ENCODE results near the gene PRODH. TPM values are rescaled to one million over a fixed set of nuclear protein-coding genes. Genes with fewer than 3 reads are reported as not detected.

Gene PRODH, protein sequence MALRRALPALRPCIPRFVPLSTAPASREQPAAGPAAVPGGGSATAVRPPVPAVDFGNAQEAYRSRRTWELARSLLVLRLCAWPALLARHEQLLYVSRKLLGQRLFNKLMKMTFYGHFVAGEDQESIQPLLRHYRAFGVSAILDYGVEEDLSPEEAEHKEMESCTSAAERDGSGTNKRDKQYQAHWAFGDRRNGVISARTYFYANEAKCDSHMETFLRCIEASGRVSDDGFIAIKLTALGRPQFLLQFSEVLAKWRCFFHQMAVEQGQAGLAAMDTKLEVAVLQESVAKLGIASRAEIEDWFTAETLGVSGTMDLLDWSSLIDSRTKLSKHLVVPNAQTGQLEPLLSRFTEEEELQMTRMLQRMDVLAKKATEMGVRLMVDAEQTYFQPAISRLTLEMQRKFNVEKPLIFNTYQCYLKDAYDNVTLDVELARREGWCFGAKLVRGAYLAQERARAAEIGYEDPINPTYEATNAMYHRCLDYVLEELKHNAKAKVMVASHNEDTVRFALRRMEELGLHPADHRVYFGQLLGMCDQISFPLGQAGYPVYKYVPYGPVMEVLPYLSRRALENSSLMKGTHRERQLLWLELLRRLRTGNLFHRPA
- 0.08 TPM for polyA plus RNA-seq (2012; ENCODE audit: missing spikeins)

GRCh38 chr22:18935889-18936529, at the start of gene PRODH:
TSS of gene PRODH (minus strand) at chr22:18936293. CDS start at chr22:18936287, 6 bp downstream.
- FAIRE-seq (no peak), DNase-seq (ENCODE audit: insufficient read length) (no peak)
- TF ChIP-seq POLR2A (IDR thresholded peaks at IDR 0.05; ENCODE audit: low read depth, low read length) (no peak), TAF1 (IDR thresholded peaks at IDR 0.05; ENCODE audit: borderline replicate concordance, low read depth, low read length) (no peak), POLR2AphosphoS5 (IDR thresholded peaks at IDR 0.05; ENCODE audit: low read depth, low read length) (no peak)

DNA sequence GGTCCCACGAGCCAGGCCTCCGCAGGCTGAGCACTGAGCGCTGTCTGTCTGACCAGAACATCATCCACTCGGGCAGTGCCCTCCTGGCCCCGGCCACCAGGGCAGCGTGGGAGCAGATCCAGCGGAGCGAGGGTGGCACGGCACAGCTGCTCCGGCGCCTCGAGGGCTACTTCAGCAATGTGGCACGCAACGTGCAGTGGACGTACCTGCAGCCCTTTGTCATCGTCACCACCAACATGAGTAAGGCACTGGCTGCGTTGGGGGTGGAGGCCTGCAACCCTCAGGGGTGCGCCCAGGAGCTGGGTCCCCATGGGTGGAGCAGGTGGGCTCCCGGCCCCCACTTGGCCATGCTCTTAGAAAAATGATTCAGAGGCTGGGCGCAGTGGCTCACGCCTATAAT, 49.7 kb upstream of the PRODH start:
- DNase-seq (ENCODE audit: insufficient read length) = no peak
- no peak for FAIRE-seq
- TF ChIP-seq POLR2A (IDR thresholded peaks at IDR 0.05; ENCODE audit: low read depth, low read length) (no peak), TAF1 (IDR thresholded peaks at IDR 0.05; ENCODE audit: borderline replicate concordance, low read depth, low read length) (no peak), POLR2AphosphoS5 (IDR thresholded peaks at IDR 0.05; ENCODE audit: low read depth, low read length) (no peak)

DNA sequence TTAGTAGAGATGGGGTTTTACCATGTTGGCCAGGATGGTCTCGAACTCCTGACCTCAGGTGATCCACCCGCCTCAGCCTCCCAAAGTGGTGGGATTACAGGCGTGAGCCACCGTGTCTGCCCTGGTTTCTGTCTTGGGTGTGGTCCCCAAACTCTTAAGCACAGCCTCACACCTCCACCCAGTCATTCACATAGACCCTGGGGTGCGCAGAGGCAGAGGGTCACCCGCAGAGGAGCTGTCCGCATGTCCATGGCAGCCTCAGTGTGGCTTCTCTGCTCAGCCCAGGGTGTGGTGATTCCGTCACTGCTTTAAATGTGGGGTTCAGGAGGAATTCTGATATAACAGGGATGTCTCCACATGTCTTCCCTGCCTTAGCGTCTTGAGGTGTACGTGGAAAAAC, 48.5 kb upstream of the PRODH start:
- FAIRE-seq (no peak), DNase-seq (ENCODE audit: insufficient read length) (no peak)
- TF ChIP-seq POLR2AphosphoS5 (IDR thresholded peaks at IDR 0.05; ENCODE audit: low read depth, low read length) (no peak), TAF1 (IDR thresholded peaks at IDR 0.05; ENCODE audit: borderline replicate concordance, low read depth, low read length) (no peak), POLR2A (IDR thresholded peaks at IDR 0.05; ENCODE audit: low read depth, low read length) (no peak)

DNA sequence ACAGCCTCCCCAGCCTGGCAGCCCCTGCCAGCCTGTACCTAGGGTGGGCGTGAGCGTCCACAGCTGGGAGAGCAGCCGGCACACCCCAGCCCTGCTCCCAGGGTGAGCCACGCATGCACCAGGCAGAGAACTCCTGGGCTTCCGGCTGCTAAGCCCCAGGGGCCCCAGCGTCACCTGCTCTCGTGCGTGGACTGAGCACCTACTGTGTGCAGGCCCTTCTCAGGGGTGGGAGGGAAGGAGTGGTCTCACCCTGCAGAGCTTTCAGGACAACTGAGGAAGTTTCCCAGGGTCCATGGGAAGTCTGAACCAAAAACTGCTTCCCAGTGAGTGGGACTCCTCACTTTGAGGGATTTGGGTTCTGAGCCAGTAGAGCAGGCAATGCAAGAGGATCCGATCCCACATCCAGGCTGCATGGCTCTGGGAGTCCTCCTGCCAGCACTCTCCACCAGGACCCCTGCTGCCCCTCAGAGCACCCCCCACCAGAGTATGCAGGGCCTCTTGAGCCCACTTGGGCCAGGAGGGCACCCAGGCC, 47.1 kb upstream of the PRODH start:
- no peak for DNase-seq (ENCODE audit: insufficient read length)
- no peak for FAIRE-seq
- no peak for TF ChIP-seq POLR2AphosphoS5 (IDR thresholded peaks at IDR 0.05; ENCODE audit: low read depth, low read length)
- TF ChIP-seq TAF1 (IDR thresholded peaks at IDR 0.05; ENCODE audit: borderline replicate concordance, low read depth, low read length) = no peak
- no peak for TF ChIP-seq POLR2A (IDR thresholded peaks at IDR 0.05; ENCODE audit: low read depth, low read length)

GRCh38 chr22:18980829-18981228, 44.7 kb upstream of the PRODH start:
- DNase-seq (ENCODE audit: insufficient read length) = no peak
- TF ChIP-seq TAF1 (IDR thresholded peaks at IDR 0.05; ENCODE audit: borderline replicate concordance, low read depth, low read length) (no peak), POLR2AphosphoS5 (IDR thresholded peaks at IDR 0.05; ENCODE audit: low read depth, low read length) (no peak), POLR2A (IDR thresholded peaks at IDR 0.05; ENCODE audit: low read depth, low read length) (no peak)
- FAIRE-seq = no peak

GRCh38 chr22:18979957-18980356, 43.9 kb upstream of the PRODH start:
- FAIRE-seq (no peak), DNase-seq (ENCODE audit: insufficient read length) (no peak)
- TF ChIP-seq POLR2AphosphoS5 (IDR thresholded peaks at IDR 0.05; ENCODE audit: low read depth, low read length) (no peak), TAF1 (IDR thresholded peaks at IDR 0.05; ENCODE audit: borderline replicate concordance, low read depth, low read length) (no peak), POLR2A (IDR thresholded peaks at IDR 0.05; ENCODE audit: low read depth, low read length) (no peak)

DNA sequence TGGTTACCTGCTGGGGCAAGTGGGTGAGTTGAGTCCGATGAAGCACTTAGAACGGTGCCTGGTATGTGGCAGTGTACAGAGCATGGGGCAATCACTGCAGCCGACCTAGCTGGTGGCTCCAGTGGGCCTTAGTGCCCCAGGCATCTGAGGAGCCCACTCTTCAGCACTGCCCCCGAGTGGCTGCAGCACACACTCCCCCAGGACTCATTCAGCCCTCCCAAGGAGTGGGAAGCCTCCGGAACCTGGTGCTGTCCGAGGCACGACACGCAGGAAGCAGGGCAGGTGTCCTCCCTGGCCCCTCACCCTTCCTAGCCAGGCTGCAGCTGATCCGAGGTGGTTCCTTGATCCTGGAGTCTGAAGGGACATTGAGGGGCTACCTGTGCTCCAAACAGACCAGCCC, 42.4 kb upstream of the PRODH start:
- TF ChIP-seq POLR2A (IDR thresholded peaks at IDR 0.05; ENCODE audit: low read depth, low read length) = no peak
- no peak for TF ChIP-seq POLR2AphosphoS5 (IDR thresholded peaks at IDR 0.05; ENCODE audit: low read depth, low read length)
- TF ChIP-seq TAF1 (IDR thresholded peaks at IDR 0.05; ENCODE audit: borderline replicate concordance, low read depth, low read length) = no peak
- DNase-seq (ENCODE audit: insufficient read length) (no peak), FAIRE-seq (no peak)

DNA sequence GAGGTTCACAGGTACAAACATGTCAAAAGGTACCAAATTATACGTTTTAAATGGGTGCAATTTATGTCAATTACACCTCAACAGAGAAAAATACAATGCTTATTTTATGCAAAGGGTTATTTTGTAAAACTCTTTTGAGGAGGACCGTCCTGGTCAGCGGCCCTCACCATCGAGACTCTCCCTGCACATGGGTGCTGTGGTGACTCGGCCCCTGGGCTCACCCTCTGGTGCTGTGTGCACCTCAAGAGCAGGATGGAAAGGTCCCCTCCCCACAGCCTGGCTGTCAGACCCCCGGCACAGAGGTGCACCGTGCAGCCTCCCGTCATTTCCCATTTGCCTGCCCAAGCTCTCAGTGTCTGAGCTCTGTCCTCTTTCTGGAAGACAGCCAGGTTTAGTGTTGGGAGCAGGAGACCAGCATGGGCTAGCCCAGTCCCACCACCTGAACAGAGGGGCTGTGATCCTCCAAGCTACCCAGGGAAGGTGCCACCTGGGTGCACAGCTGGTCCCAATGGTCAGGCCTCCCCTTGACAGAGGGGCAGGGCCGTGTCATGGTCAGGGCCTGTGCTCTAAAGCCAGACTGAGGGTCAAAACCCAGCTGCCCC, 41.8 kb upstream of the PRODH start:
- no peak for FAIRE-seq
- TF ChIP-seq TAF1 (IDR thresholded peaks at IDR 0.05; ENCODE audit: borderline replicate concordance, low read depth, low read length) (no peak), POLR2A (IDR thresholded peaks at IDR 0.05; ENCODE audit: low read depth, low read length) (no peak), POLR2AphosphoS5 (IDR thresholded peaks at IDR 0.05; ENCODE audit: low read depth, low read length) (no peak)
- DNase-seq (ENCODE audit: insufficient read length) = no peak

DNA sequence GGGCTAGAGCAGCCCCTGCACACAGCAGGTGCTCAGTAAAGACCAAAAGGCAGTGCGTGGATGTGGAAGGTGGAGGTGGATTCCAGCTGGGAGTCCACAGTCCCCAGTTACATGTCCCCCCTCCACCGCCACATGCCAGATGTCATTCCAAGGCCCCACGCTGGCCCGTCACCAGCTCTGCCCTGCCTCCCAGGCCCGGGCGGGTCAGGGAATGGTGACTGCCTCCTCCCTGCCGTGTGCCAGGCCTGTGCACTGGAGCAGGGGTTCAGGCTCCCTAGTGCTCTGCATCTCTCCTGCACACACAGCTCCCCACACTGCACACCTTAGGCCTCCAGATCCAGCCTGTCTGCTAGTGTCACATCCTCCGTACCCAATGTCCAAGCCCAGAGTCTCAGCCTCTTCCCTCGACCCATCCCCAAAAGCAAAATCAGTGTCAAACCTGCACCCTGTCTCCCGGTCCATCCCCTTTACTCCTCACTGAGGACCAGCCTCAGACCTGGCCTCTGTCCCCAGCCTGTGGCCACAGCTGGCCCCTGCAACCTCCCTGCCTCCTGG, 40.2 kb upstream of the PRODH start:
- FAIRE-seq (no peak), DNase-seq (ENCODE audit: insufficient read length) (no peak)
- TF ChIP-seq TAF1 (IDR thresholded peaks at IDR 0.05; ENCODE audit: borderline replicate concordance, low read depth, low read length) = no peak
- TF ChIP-seq POLR2A (IDR thresholded peaks at IDR 0.05; ENCODE audit: low read depth, low read length) = no peak
- TF ChIP-seq POLR2AphosphoS5 (IDR thresholded peaks at IDR 0.05; ENCODE audit: low read depth, low read length) = no peak

GRCh38 chr22:18975434-18976196, 39.5 kb upstream of the PRODH start:
- TF ChIP-seq POLR2A (IDR thresholded peaks at IDR 0.05; ENCODE audit: low read depth, low read length) (no peak), TAF1 (IDR thresholded peaks at IDR 0.05; ENCODE audit: borderline replicate concordance, low read depth, low read length) (no peak), POLR2AphosphoS5 (IDR thresholded peaks at IDR 0.05; ENCODE audit: low read depth, low read length) (no peak)
- DNase-seq (ENCODE audit: insufficient read length) = no peak
- no peak for FAIRE-seq

All from GM12892 (cell line).